ENCODE data around the gene MTX1.
"Not testable (repeated sequence)": the region's sequence is repeated elsewhere in the genome, so short reads cannot be mapped to it uniquely, and the experiment has no call there.

Gene MTX1

GRCh38 chr1:155210314-155211104 lies 2.0 kb downstream of the MTX1 start:
- DNase-seq, result no peak

GRCh38 chr1:155211381-155212050 lies 3.0 kb downstream of the MTX1 start:
- not testable (repeated sequence) for DNase-seq

GRCh38 chr1:155212051-155212440 lies 3.6 kb downstream of the MTX1 start:
- DNase-seq, result not testable (repeated sequence)

GRCh38 chr1:155214702-155215101 lies 6.2 kb downstream of the MTX1 start:
- not testable (repeated sequence) for DNase-seq

GRCh38 chr1:155218854-155219591 lies 10.5 kb downstream of the MTX1 start:
- DNase-seq, result no peak

GRCh38 chr1:155219592-155220031 lies 11.1 kb downstream of the MTX1 start:
- no peak for DNase-seq

GRCh38 chr1:155220211-155220965 lies 11.9 kb downstream of the MTX1 start:
- DNase-seq, result not testable (repeated sequence)

GRCh38 chr1:155223047-155223446 lies 14.6 kb downstream of the MTX1 start:
- DNase-seq, result no peak

- DNase-seq, result not testable (repeated sequence)
Measured at GRCh38 chr1:155225404-155225759, 16.9 kb downstream of the MTX1 start.

- DNase-seq, result peak; percentile 62
Measured at GRCh38 chr1:155226188-155226909, 17.9 kb downstream of the MTX1 start.

- DNase-seq, result no peak
Measured at GRCh38 chr1:155226910-155227260, 18.4 kb downstream of the MTX1 start.

- DNase-seq, result peak; percentile 98
Measured at GRCh38 chr1:155227261-155228095, 19.0 kb downstream of the MTX1 start.

GRCh38 chr1:155228096-155228427 lies 19.6 kb downstream of the MTX1 start:
- DNase-seq, result no peak

GRCh38 chr1:155231302-155231701 lies 22.8 kb downstream of the MTX1 start:
- DNase-seq, result not testable (repeated sequence)

GRCh38 chr1:155232001-155232978 lies 23.8 kb downstream of the MTX1 start:
- not testable (repeated sequence) for DNase-seq

- not testable (repeated sequence) for DNase-seq
Measured at GRCh38 chr1:155233502-155233901, 25.0 kb downstream of the MTX1 start.

GRCh38 chr1:155235375-155235774 lies 26.9 kb downstream of the MTX1 start:
- not testable (repeated sequence) for DNase-seq

GRCh38 chr1:155236451-155236850 lies 28.0 kb downstream of the MTX1 start:
- no peak for DNase-seq

GRCh38 chr1:155241069-155241679 lies 32.7 kb downstream of the MTX1 start:
- peak; percentile 76 for DNase-seq

- no peak for DNase-seq
Measured at GRCh38 chr1:155241841-155242264, 33.4 kb downstream of the MTX1 start.

Measured in amniotic stem cell (primary cell).